H9 (cell line): ENCODE results near the gene PCNX2. TPM values are rescaled to one million over a fixed set of nuclear protein-coding genes. Genes with fewer than 3 reads are reported as not detected.

Source experiments
- DNase-seq: peaks from one replicate; pipeline ENCODE4 v3.0.0-alpha.2; 2017
- H2AFZ ChIP-seq: one replicate; pipeline ENCODE4 v1.6.1; 2013; ENCODE audit warnings: mild to moderate bottlenecking, low read length, control low read depth, moderate library complexity
- H2AK5ac ChIP-seq: 2 replicates; pipeline ENCODE4 v1.6.1; 2013; ENCODE audit warnings: low read length, control low read depth, mixed read lengths; ENCODE audit not compliant: insufficient read length
- H2BK120ac ChIP-seq: one replicate; pipeline ENCODE4 v1.6.1; 2013; ENCODE audit warnings: low read depth, mild to moderate bottlenecking, low read length, control low read depth, inconsistent platforms; ENCODE audit not compliant: poor library complexity, severe bottlenecking
- H2BK12ac ChIP-seq: 2 replicates; pipeline ENCODE4 v1.6.1; 2013; ENCODE audit warnings: low read length, control low read depth, mixed read lengths, low read depth; ENCODE audit not compliant: insufficient read length
- H2BK15ac ChIP-seq: 2 replicates; pipeline ENCODE4 v1.6.1; 2013; ENCODE audit warnings: low read depth, low read length, control low read depth
- H2BK20ac ChIP-seq: one replicate; pipeline ENCODE4 v1.6.1; 2013; ENCODE audit warnings: low read depth, mild to moderate bottlenecking, low read length, control low read depth, inconsistent platforms; ENCODE audit not compliant: poor library complexity, severe bottlenecking
- H2BK5ac ChIP-seq: 2 replicates; pipeline ENCODE4 v1.6.1; 2013; ENCODE audit warnings: low read length, control low read depth, mixed read lengths; ENCODE audit not compliant: insufficient read length
- H3K14ac ChIP-seq: 2 replicates; pipeline ENCODE4 v1.6.1; 2013; ENCODE audit warnings: low read length, control low read depth; ENCODE audit not compliant: insufficient read depth
- H3K18ac ChIP-seq: 2 replicates; pipeline ENCODE4 v1.6.1; 2013; ENCODE audit warnings: low read depth, mild to moderate bottlenecking, mixed read lengths, low read length, control low read depth; ENCODE audit not compliant: insufficient read length
- H3K23ac ChIP-seq: 2 replicates; pipeline ENCODE4 v1.6.1; 2013; ENCODE audit warnings: low read length, control low read depth, mixed read lengths, low read depth; ENCODE audit not compliant: insufficient read length
- H3K23me2 ChIP-seq: 2 replicates; pipeline ENCODE4 v1.6.1; 2013; ENCODE audit warnings: low read depth, mild to moderate bottlenecking, mixed read lengths, low read length, control low read depth; ENCODE audit not compliant: insufficient read length, poor library complexity, severe bottlenecking
- H3K27ac ChIP-seq: 2 replicates; pipeline ENCODE4 v1.5.1; 2013; ENCODE audit warnings: low read length, control low read depth, mixed read lengths, low read depth; ENCODE audit not compliant: insufficient read length
- H3K27me3 ChIP-seq: 2 replicates; pipeline ENCODE4 v1.6.1; 2013; ENCODE audit warnings: low read length, control low read depth, inconsistent platforms; ENCODE audit not compliant: insufficient read depth
- H3K4ac ChIP-seq: 2 replicates; pipeline ENCODE4 v1.6.1; 2013; ENCODE audit warnings: low read depth, mild to moderate bottlenecking, control low read depth, inconsistent platforms, low read length, moderate library complexity
- H3K4me1 ChIP-seq: 2 replicates; pipeline ENCODE4 v1.6.1; 2013; ENCODE audit warnings: low read length, control low read depth, inconsistent platforms; ENCODE audit not compliant: insufficient read depth
- H3K4me2 ChIP-seq: 2 replicates; pipeline ENCODE4 v1.6.1; 2013; ENCODE audit warnings: low read length, control low read depth, mixed read lengths; ENCODE audit not compliant: insufficient read length, insufficient read depth
- H3K56ac ChIP-seq: 2 replicates; pipeline ENCODE4 v1.6.1; 2013; ENCODE audit warnings: low read depth, mild to moderate bottlenecking, mixed read lengths, low read length, control low read depth; ENCODE audit not compliant: insufficient read length
- H3K79me1 ChIP-seq: 2 replicates; pipeline ENCODE4 v1.6.1; 2013; ENCODE audit warnings: low read depth, mild to moderate bottlenecking, moderate library complexity, low read length, control low read depth, inconsistent platforms; ENCODE audit not compliant: insufficient read depth, poor library complexity, severe bottlenecking
- H3K79me2 ChIP-seq: 2 replicates; pipeline ENCODE4 v1.6.1; 2013; ENCODE audit warnings: low read length, control low read depth, inconsistent platforms; ENCODE audit not compliant: insufficient read depth
- H3K9ac ChIP-seq: 2 replicates; pipeline ENCODE4 v1.6.1; 2013; ENCODE audit warnings: low read length, control low read depth, mixed read lengths; ENCODE audit not compliant: insufficient read length; ENCODE audit errors: extremely low read depth
- H3K9me3 ChIP-seq: one replicate; pipeline ENCODE4 v1.6.1; 2013; ENCODE audit warnings: low read depth, low read length, inconsistent platforms; ENCODE audit not compliant: control insufficient read depth
- H3T11ph ChIP-seq: one replicate; pipeline ENCODE4 v1.6.1; 2013; ENCODE audit warnings: mild to moderate bottlenecking, low read length, control low read depth, inconsistent platforms
- H4K20me1 ChIP-seq: one replicate; pipeline ENCODE4 v1.6.1; 2013; ENCODE audit not compliant: control insufficient read depth, insufficient read length, insufficient read depth
- H4K5ac ChIP-seq: 2 replicates; pipeline ENCODE4 v1.6.1; 2013; ENCODE audit warnings: low read depth, mild to moderate bottlenecking, mixed read lengths, low read length, control low read depth; ENCODE audit not compliant: insufficient read length
- H4K8ac ChIP-seq: replicated peaks from 2 replicates; pipeline ENCODE4 v1.6.1; 2013; ENCODE audit warnings: low read length, control low read depth, mixed read lengths, low read depth; ENCODE audit not compliant: insufficient read length
- H4K91ac ChIP-seq: 2 replicates; pipeline ENCODE4 v1.6.1; 2013; ENCODE audit warnings: low read depth, mild to moderate bottlenecking, moderate library complexity, mixed read lengths, low read length, control low read depth; ENCODE audit not compliant: insufficient read length
- H3K27ac Mint-ChIP-seq, 3 experiments: 2 replicates in 2 of 3; 3 replicates in 1 of 3; pipeline ENCODE4 v1.8.0; 2020 to 2021; ENCODE audit warnings: mixed read lengths in 3 of 3, mild to moderate bottlenecking in 1 of 3, moderate library complexity in 1 of 3
- H3K27me3 Mint-ChIP-seq: 2 replicates; pipeline ENCODE4 v1.8.0; 2021; ENCODE audit warnings: low read depth, mild to moderate bottlenecking, moderate library complexity, mixed read lengths
- H3K36me3 Mint-ChIP-seq, 3 experiments: 2 replicates in 2 of 3; 3 replicates in 1 of 3; pipeline ENCODE4 v1.8.0; 2020 to 2021; ENCODE audit warnings: low read depth in 3 of 3, mixed read lengths in 3 of 3; ENCODE audit not compliant: insufficient read depth in 1 of 3
- H3K4me1 Mint-ChIP-seq, 2 experiments: 2 replicates each; pipeline ENCODE4 v1.8.0; 2020; ENCODE audit warnings: mixed read lengths in 2 of 2
- H3K4me3 Mint-ChIP-seq, 2 experiments: 2 replicates in 1 of 2; 3 replicates in 1 of 2; pipeline ENCODE4 v1.8.0; 2020 to 2021; ENCODE audit warnings: mild to moderate bottlenecking in 2 of 2, mixed read lengths in 2 of 2, moderate library complexity in 1 of 2
- H3K9me3 Mint-ChIP-seq, 2 experiments: 2 replicates in 1 of 2; 3 replicates in 1 of 2; pipeline ENCODE4 v1.8.0; 2020; ENCODE audit warnings: mild to moderate bottlenecking in 2 of 2, mixed read lengths in 2 of 2, moderate library complexity in 1 of 2
- CTCF ChIP-seq: fragments of 200-600 bp; sonication (generic); conservative IDR thresholded peaks from 3 replicates; pipeline ENCODE4 v1.8.0; 2021; ENCODE audit warnings: antibody characterized with exemption, mild to moderate bottlenecking
- WGBS: extraction: QIAGEN DNeasy Blood & Tissue Kit; methylation state at CpG from one replicate; pipeline ENCODE4 v1.1.7; 2013; ENCODE audit warnings: missing lambda C conversion rate, low lambda C conversion rate, mixed read lengths; ENCODE audit not compliant: insufficient read length; ENCODE audit errors: extremely low coverage; 5-methylcytosine and 5-hydroxymethylcytosine counted together
- total RNA-seq: library from RNA; stranded (reverse); gene quantifications from 2 replicates; pipeline ENCODE4 v1.2.1, GENCODE V29; 2021

Gene PCNX2
- total RNA-seq, 1 experiment from 2014 or later = 45.1 TPM

GRCh38 chr1:233240371-233240770, 55.2 kb downstream of the PCNX2 start:
- no peaks in the 10 kb centered on the region for H3K9me3 ChIP-seq
- no peaks in the 10 kb centered on the region for H3K79me1 ChIP-seq
- H3K27me3 ChIP-seq = no peaks in the 10 kb centered on the region
- H2BK120ac ChIP-seq = no peak overlapping the region
- no peaks in the 10 kb centered on the region for H3K4me1 ChIP-seq
- H3K23ac ChIP-seq = no peak overlapping the region
- no peak overlapping the region for H2AK5ac ChIP-seq
- H2BK5ac ChIP-seq = no peak overlapping the region
- H4K20me1 ChIP-seq = no peaks in the 10 kb centered on the region
- TF ChIP-seq CTCF = no peak
- H3K56ac ChIP-seq = no peak overlapping the region
- no peak overlapping the region for H4K91ac ChIP-seq
- Mint-ChIP-seq H3K4me1 (peaks cover 3 to 4% of the 10 kb centered on the region in 2 experiments), H3K27ac (no peak overlapping the region), H3K36me3 (peaks cover 16 to 39% (median 20%) of the 10 kb centered on the region in 3 experiments; a peak in 6 of 7 replicates), H3K27me3 (no peaks in the 10 kb centered on the region), H3K9me3 (no peaks in the 10 kb centered on the region), H3K4me3 (no peak overlapping the region)
- H2BK12ac ChIP-seq = no peak overlapping the region
- H3K4ac ChIP-seq = no peak overlapping the region
- H4K8ac ChIP-seq = no peak overlapping the region
- no peak overlapping the region for H2BK20ac ChIP-seq
- WGBS = no CpG with 5 or more reads among the region's 5 CpGs
- H3K4me2 ChIP-seq = no peak overlapping the region
- no peak overlapping the region for H2BK15ac ChIP-seq
- H3K27ac ChIP-seq = no peak overlapping the region
- no peak for DNase-seq
- H3K9ac ChIP-seq = no peak overlapping the region
- no peak overlapping the region for H3K14ac ChIP-seq
- no peak overlapping the region for H4K5ac ChIP-seq
- no peak overlapping the region for H3K18ac ChIP-seq
- no peak overlapping the region for H2AFZ ChIP-seq
- H3K79me2 ChIP-seq = no peaks in the 10 kb centered on the region
- H3K23me2 ChIP-seq = no peaks in the 10 kb centered on the region
- H3T11ph ChIP-seq = no peak overlapping the region
